Measurements from ENCODE around the gene SAP30BP.

DNA sequence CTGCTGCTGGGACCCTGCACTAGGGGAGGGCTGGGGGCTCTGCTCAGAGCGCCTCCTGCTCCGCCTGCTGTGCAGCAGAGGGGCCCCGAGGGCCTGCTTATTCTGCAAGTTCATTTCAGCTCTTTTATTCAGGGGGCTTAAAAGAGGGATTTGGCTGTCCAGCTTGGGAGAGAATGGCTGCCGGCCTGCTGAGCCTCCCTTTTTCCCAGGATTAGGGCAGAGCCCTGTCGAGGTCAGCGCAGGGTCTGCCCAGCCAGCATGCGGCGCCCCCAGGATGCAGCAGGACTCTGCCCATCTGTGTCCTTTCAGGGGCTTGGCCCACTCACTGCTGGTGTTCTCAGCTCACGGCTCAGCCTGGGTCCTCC, 32.8 kb upstream of the SAP30BP start:
- TF ChIP-seq YY1 (IDR thresholded peaks at IDR 0.05; ENCODE audit: insufficient read depth, insufficient read length) (no peak), ZNF274 (IDR thresholded peaks at IDR 0.05; ENCODE audit: low read depth, low read length) (no peak), SUZ12 (IDR thresholded peaks at IDR 0.05; ENCODE audit: extremely low read depth, insufficient read depth, insufficient read length) (no peak)

Measured in NT2/D1 (cell line).